Dendritic cell treated with granulocyte-macrophage colony-stimulating factor and Interleukin-4, amounts not matched to agents 40 ng/mL and 50 ng/mL, for 4 days (primary cell): ENCODE results near the gene TNK1.

ENCODE experiments used
- H3K27ac Mint-ChIP-seq: one replicate; pipeline ENCODE4 v1.8.0; 2022; ENCODE audit warnings: mild to moderate bottlenecking, mixed read lengths
- H3K27me3 Mint-ChIP-seq: one replicate; pipeline ENCODE4 v1.8.0; 2022; ENCODE audit warnings: mild to moderate bottlenecking, mixed read lengths
- H3K36me3 Mint-ChIP-seq: one replicate; pipeline ENCODE4 v1.8.0; 2022; ENCODE audit warnings: low read depth, mixed read lengths
- H3K4me1 Mint-ChIP-seq: one replicate; pipeline ENCODE4 v1.8.0; 2022; ENCODE audit warnings: low read depth, mixed read lengths
- H3K4me3 Mint-ChIP-seq: one replicate; pipeline ENCODE4 v1.8.0; 2022; ENCODE audit warnings: mild to moderate bottlenecking, moderate library complexity, mixed read lengths
- H3K9me3 Mint-ChIP-seq: one replicate; pipeline ENCODE4 v1.8.0; 2022; ENCODE audit warnings: mixed read lengths
- intact Hi-C: fragments of 100-400 bp; cut with micrococcal nuclease; formaldehyde crosslinking; loops from one replicate; pipeline ENCODE4 v1.15.0; 2022

Gene TNK1

GRCh38 chr17:7348478-7349242 lies 32.2 kb upstream of the TNK1 start:
- Mint-ChIP-seq H3K27me3 (no peaks in the 10 kb centered on the region), H3K36me3 (peaks cover 72% of the 10 kb centered on the region), H3K4me3 (no peak overlapping the region), H3K9me3 (no peaks in the 10 kb centered on the region), H3K27ac (no peak overlapping the region), H3K4me1 (peaks cover 58% of the 10 kb centered on the region)
- intact Hi-C loops = loop anchor here (2.0 kb wide), 1 partner anchor 300 kb away; no protein-coding TSS in a partner anchor

GRCh38 chr17:7351665-7352502 lies 29.0 kb upstream of the TNK1 start, which contains the start of gene KCTD11:
Gene KCTD11, plus strand, starts transcription at chr17:7352162.
- Mint-ChIP-seq H3K27me3 (peaks cover 8% of the 10 kb centered on the region), H3K27ac (peak within 1 kb of the TSS; percentile 84), H3K36me3 (peaks cover 43% of the 10 kb centered on the region), H3K4me3 (peak within 1 kb of the TSS; percentile 97), H3K4me1 (peaks cover 81% of the 10 kb centered on the region), H3K9me3 (no peaks in the 10 kb centered on the region)
- intact Hi-C loops = loop anchor here (5.0 to 10.0 kb wide), 3 partner anchors 53 to 133 kb away; partner anchors contain the start of genes FGF11, NLGN2, POLR2A and SLC35G6

- H3K9me3 Mint-ChIP-seq = no peaks in the 10 kb centered on the region
- H3K4me3 Mint-ChIP-seq = peak overlapping the region; percentile 97
- peaks cover 12% of the 10 kb centered on the region for H3K27me3 Mint-ChIP-seq
- H3K36me3 Mint-ChIP-seq = peaks cover 37% of the 10 kb centered on the region
- H3K4me1 Mint-ChIP-seq = peaks cover 77% of the 10 kb centered on the region
- intact Hi-C loops = loop anchor here (5.0 to 10.0 kb wide), 3 partner anchors 52 to 132 kb away; partner anchors contain the start of genes FGF11, NLGN2, POLR2A and SLC35G6
- H3K27ac Mint-ChIP-seq = peak overlapping the region; percentile 84
Observed at GRCh38 chr17:7352503-7352889, 28.4 kb upstream of the TNK1 start.

GRCh38 chr17:7352910-7353635 lies 27.8 kb upstream of the TNK1 start:
- Mint-ChIP-seq H3K4me3 (peak overlapping the region; percentile 97), H3K9me3 (no peaks in the 10 kb centered on the region), H3K36me3 (peaks cover 31% of the 10 kb centered on the region), H3K4me1 (peaks cover 71% of the 10 kb centered on the region), H3K27ac (peak overlapping the region; percentile 84), H3K27me3 (peaks cover 12% of the 10 kb centered on the region)
- intact Hi-C loops = loop anchor here (5.0 to 10.0 kb wide), 3 partner anchors 52 to 132 kb away; partner anchors contain the start of genes FGF11, NLGN2, POLR2A and SLC35G6

- peaks cover 60% of the 10 kb centered on the region for H3K4me1 Mint-ChIP-seq
- no peak overlapping the region for H3K27ac Mint-ChIP-seq
- no peaks in the 10 kb centered on the region for H3K9me3 Mint-ChIP-seq
- intact Hi-C loops = loop anchor here (5.0 to 10.0 kb wide), 3 partner anchors 50 to 130 kb away; partner anchors contain the start of genes FGF11, NLGN2, POLR2A and SLC35G6
- H3K36me3 Mint-ChIP-seq = peaks cover 18% of the 10 kb centered on the region
- peaks cover 12% of the 10 kb centered on the region for H3K27me3 Mint-ChIP-seq
- no peak overlapping the region for H3K4me3 Mint-ChIP-seq
Observed at GRCh38 chr17:7354262-7354843, 26.5 kb upstream of the TNK1 start.

- Mint-ChIP-seq H3K4me1 (peaks cover 54% of the 10 kb centered on the region), H3K27ac (no peak within 1 kb of the TSS), H3K4me3 (no peak within 1 kb of the TSS), H3K9me3 (no peaks in the 10 kb centered on the region), H3K27me3 (peaks cover 12% of the 10 kb centered on the region), H3K36me3 (peaks cover 18% of the 10 kb centered on the region)
- intact Hi-C loops = loop anchor here (1.0 to 10.0 kb wide), 3 partner anchors 50 to 206 kb away; partner anchors contain the start of genes NLGN2, POLR2A, SENP3 and SLC35G6
Observed at GRCh38 chr17:7355053-7355452, 25.8 kb upstream of the TNK1 start, which contains the start of gene TMEM95. Gene TMEM95, plus strand, starts transcription at chr17:7355156. Its CDS starts 49 bp downstream, at chr17:7355205.

GRCh38 chr17:7355573-7355972 lies 25.3 kb upstream of the TNK1 start:
- Mint-ChIP-seq H3K27ac (no peak overlapping the region), H3K4me1 (peaks cover 49% of the 10 kb centered on the region), H3K4me3 (no peak overlapping the region), H3K27me3 (peaks cover 12% of the 10 kb centered on the region), H3K36me3 (peaks cover 18% of the 10 kb centered on the region), H3K9me3 (no peaks in the 10 kb centered on the region)
- intact Hi-C loops = loop anchor here (1.0 to 10.0 kb wide), 3 partner anchors 49 to 206 kb away; partner anchors contain the start of genes NLGN2, POLR2A, SENP3 and SLC35G6

- H3K9me3 Mint-ChIP-seq = no peaks in the 10 kb centered on the region
- intact Hi-C loops = loop anchor here (10.0 kb wide), 2 partner anchors 49 to 129 kb away; partner anchors contain the start of genes NLGN2, POLR2A, SLC35G6 and TMEM256
- peaks cover 15% of the 10 kb centered on the region for H3K36me3 Mint-ChIP-seq
- H3K27ac Mint-ChIP-seq = no peak overlapping the region
- no peak overlapping the region for H3K4me3 Mint-ChIP-seq
- H3K4me1 Mint-ChIP-seq = peaks cover 44% of the 10 kb centered on the region
- H3K27me3 Mint-ChIP-seq = peaks cover 12% of the 10 kb centered on the region
Observed at GRCh38 chr17:7356072-7356549, 24.8 kb upstream of the TNK1 start.

- Mint-ChIP-seq H3K27ac (no peak overlapping the region), H3K4me3 (no peak overlapping the region), H3K4me1 (peaks cover 40% of the 10 kb centered on the region), H3K36me3 (peaks cover 10% of the 10 kb centered on the region), H3K9me3 (no peaks in the 10 kb centered on the region), H3K27me3 (peaks cover 12% of the 10 kb centered on the region)
- intact Hi-C loops = loop anchor here (10.0 kb wide), 2 partner anchors 48 to 128 kb away; partner anchors contain the start of genes NLGN2, POLR2A, SLC35G6 and TMEM256
Observed at GRCh38 chr17:7356756-7357155, 24.1 kb upstream of the TNK1 start.

GRCh38 chr17:7357381-7357780 lies 23.5 kb upstream of the TNK1 start:
- Mint-ChIP-seq H3K27me3 (peaks cover 12% of the 10 kb centered on the region), H3K4me3 (no peak overlapping the region), H3K27ac (no peak overlapping the region), H3K9me3 (no peaks in the 10 kb centered on the region), H3K4me1 (peaks cover 36% of the 10 kb centered on the region), H3K36me3 (peaks cover 6% of the 10 kb centered on the region)
- intact Hi-C loops = loop anchor here (10.0 kb wide), 2 partner anchors 47 to 127 kb away; partner anchors contain the start of genes NLGN2, POLR2A, SLC35G6 and TMEM256

GRCh38 chr17:7361906-7362305 lies 19.0 kb upstream of the TNK1 start:
- H3K27me3 Mint-ChIP-seq = peaks cover 4% of the 10 kb centered on the region
- H3K4me3 Mint-ChIP-seq = no peak overlapping the region
- H3K27ac Mint-ChIP-seq = no peak overlapping the region
- no peaks in the 10 kb centered on the region for H3K9me3 Mint-ChIP-seq
- H3K4me1 Mint-ChIP-seq = no peaks in the 10 kb centered on the region
- intact Hi-C loops = no loop called here
- no peaks in the 10 kb centered on the region for H3K36me3 Mint-ChIP-seq

GRCh38 chr17:7363311-7363710 lies 17.6 kb upstream of the TNK1 start:
- peaks cover 2% of the 10 kb centered on the region for H3K27me3 Mint-ChIP-seq
- intact Hi-C loops = no loop called here
- no peak overlapping the region for H3K27ac Mint-ChIP-seq
- no peaks in the 10 kb centered on the region for H3K36me3 Mint-ChIP-seq
- no peak overlapping the region for H3K4me3 Mint-ChIP-seq
- no peaks in the 10 kb centered on the region for H3K4me1 Mint-ChIP-seq
- H3K9me3 Mint-ChIP-seq = no peaks in the 10 kb centered on the region
